OCI-M2 (cell line): Measurements from ENCODE around the gene GANC.
"Not testable (repeated sequence)": the region's sequence is repeated elsewhere in the genome, so short reads cannot be mapped to it uniquely, and the experiment has no call there.

Experiments used
- DNase-seq: peaks from one replicate; lab custom pipeline; 2025; ENCODE audit not compliant: unreplicated experiment; lab: John Stamatoyannopoulos, UW

GANC gene

DNA sequence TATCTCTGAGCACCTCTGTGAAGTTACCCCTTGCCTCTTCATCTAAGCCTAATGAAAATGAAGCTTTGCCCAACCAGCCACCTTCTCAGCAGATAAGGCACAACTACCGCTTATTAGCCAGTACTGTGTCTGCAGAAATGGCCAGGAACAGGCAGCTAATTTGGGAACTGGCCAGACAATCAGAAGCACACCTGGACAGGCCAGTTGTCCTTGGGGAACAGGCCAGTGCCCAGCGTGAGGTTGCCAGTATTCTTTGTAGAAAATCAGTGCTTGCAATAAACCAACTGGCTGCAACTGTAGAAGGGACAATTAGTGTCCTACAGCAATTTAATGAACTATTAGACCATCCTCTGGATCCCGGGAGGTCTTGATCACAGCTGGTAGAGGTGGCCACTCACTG lies 10.7 kb downstream of the GANC start:
- no peak for DNase-seq

DNA sequence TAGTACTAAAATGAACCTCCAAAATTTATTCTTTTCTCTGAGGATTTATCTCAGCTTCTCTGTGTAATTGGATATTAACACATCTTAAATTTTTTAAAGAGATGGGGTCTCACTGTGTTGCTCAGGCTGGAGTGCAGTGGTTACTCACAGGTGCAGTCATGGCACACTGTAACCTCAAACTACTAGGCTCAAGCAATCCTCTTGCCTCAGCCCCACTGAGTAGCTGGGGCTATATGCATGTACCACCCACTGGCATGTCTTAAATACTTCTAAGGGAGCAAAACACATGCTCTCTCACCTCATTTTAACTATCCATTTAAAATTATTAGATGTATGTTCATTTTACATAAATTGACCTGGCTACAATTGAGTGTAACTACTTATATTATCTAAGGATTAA lies 11.6 kb downstream of the GANC start:
- DNase-seq = no peak

DNA sequence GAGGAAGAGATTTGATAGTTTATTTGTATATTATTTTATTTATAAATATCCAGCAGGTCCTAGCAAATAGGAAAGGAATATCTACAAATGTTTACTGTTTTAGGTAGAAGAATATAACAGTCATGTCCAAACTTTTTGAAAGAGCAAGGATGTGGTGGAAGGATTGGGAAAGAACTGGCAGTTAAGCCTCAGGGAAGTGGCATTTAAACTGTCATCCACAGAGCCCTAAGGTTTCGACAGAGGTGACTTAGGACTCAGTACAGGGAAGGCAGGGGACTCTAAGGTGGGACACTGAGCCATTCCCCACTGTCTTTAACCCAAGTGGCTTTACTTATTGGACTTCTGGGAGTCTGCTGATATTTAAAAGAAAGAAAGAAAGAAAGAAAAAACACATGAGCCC lies 12.0 kb downstream of the GANC start:
- no peak for DNase-seq

DNA sequence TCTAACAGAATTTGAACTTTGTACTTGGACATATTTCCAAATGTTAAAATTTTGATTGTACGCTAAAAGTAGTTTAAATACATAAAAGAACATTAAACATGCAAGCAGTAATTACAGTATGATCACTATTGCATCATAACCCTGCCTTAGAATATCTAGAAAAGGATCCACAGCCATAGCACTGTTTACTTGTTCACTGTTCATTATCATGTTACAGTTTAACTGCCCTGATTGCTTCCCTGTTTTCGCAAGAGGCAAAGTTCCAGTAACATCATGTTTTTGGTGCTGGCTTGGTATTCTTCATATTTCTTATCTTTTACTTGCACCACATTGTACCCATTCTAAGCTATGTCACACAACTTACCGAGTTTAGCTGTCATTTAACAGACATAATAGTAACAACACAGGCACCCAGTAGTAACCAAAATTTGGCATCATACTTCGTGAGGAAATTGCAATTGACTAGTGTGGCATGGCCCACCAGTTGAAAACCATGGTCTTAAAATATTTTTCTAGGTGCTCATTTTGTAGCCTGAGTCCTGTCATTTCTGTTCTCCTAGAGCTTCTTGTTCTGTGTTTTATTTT lies 13.5 kb downstream of the GANC start:
- no peak for DNase-seq

DNA sequence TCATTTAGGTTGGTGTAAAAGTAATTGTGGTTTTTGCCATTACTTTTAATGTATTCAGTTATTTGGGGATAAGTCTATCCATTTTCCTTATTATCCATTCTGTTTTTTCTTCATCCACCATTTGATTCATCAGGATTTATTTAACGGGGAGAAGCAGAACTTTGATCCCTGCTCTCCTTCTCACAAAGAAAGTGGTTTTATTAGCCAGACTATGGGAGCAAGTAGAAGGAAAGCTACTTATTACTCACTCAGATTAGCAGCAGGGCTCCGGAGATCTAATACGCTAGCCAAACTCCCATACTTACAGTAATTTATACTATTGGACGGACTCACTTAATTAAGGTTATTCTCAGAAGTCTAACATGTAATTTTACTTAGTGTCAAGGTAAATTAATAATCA lies 14.9 kb downstream of the GANC start:
- no peak for DNase-seq

DNA sequence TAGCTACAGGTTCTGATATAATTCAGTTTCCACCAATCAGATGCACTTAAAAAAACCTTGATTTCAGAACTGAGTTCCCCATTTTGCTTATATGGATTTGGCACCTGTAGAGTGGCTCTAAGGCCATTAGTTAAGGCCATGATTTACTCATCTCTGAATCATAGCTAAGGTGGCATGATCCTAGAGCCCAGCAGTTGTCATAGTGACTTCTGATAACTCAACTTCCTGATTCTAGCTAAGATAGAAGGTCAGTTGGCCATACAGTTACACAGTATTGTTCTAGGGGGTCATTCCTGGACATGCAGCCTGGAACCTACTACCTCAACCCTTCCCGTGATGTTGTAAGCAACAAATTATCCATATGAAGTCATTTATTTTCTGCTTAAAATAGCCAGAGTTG lies 16.2 kb downstream of the GANC start:
- no peak for DNase-seq

DNA sequence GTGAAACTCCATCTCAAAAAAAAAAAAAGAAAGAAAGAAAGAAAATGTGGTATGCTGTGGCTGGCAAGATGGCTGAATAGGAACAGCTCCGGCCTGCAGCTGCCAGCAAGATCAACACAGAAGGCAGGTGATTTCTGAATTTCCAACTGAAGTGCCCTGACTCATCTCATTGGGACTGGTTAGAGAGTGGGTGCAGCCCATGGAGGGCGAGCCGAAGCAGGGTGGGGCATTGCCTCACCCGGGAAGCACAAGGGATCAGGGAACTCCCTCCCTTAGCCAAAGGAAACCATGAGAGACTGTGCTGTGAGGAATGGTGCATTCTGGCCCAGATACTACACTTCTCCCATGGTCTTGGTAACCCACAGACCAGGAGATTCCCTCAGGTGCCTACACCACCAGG lies 28.0 kb downstream of the GANC start:
- not testable (repeated sequence) for DNase-seq

DNA sequence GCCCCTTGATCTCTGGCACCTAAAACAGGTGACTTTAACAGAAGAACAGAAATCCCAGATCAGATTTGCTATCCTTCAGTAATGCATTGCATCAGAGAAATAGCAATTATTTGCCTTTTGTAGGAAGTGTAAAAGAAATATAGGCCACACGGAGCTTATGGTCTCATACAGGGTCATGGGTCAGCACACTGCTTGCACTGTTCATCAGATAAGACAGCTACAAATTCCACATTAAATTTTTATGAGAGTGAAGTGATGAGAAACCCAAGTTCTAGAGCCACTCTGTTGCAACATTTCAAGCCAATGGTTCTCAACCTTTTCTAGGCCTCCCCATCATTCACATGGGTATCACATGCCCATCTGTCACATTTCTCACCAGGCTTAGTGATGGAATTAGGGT lies 33.7 kb downstream of the GANC start:
- DNase-seq = no peak

DNA sequence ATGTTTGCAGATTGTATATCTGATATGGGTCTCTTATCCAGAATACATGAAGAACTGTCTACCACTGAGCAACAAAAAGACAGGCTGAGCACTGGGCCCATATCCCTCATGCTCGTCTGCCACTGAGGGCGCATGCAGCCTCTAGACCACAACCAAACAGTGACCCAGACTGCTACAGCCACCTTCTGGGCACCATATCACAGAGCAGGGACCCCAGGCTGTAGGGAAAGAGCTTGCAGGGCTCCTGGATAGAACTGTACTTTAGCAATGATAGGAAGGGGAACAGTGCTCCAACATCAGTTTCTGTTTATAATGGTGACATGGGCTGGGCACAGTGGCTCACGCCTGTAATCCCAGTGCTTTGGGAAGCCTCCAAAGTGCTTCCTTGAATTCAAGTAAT lies 40.5 kb downstream of the GANC start:
- no peak for DNase-seq

DNA sequence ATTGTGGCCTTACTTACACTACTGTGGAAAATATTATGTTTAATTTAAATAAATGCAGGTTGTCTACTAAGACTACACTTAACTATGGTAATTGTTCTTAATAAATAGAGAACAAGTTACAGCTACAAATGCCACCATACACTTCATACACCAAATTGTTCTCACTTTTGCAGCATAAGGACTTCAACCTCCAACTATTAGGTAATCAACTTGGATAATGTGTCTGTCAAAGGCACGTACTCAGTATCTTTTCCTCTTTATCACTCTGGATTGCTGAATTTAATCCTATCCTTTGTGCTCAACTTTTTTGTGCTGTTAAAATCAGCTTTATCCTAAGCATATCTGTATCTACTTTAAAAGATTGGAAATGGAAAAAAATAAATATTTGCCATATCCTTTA lies 41.8 kb downstream of the GANC start:
- no peak for DNase-seq

DNA sequence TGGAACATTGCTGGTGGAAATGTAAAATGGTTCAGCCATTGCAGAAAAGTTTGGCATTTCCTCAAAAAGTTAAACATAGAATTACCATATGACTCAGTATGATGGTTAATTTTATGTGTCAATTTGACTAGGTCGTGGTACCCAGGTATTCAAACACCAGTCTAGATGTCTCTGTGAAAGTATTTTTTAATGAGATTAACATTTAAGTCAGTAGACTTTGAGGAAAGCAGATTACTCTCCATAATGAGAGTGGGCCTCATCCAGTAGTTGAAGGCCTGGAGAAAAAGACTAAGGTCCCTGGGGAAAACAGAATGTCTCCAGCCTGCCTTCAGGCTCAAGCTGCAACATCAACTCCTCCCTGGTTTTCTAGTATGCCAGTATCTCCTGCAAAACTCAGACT lies 42.5 kb downstream of the GANC start:
- DNase-seq = no peak

DNA sequence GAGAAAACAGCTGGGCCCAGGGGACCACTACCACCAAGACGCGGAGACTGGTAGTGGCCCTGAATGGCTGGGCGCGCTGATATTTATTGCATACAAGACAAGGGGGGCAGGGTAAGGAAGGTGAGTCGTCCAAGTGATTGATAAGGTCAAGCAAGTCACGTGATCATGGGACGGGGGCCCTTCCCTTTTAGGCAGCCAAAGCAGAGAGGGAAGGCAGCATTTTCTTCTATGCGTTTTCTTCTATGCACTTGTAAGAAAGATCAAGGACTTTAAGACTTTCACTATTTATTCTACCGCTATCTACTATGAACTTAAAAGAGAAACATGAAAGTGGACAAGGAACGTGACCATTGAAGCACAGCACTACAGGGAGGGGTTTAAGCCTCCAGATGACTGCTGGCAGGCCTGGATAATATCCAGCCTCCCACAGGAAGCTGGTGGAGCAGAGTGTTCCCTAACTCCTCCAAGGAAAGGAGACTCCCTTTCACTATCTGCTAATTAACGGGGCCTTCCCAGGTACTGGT lies 43.3 kb downstream of the GANC start:
- not testable (repeated sequence) for DNase-seq

DNA sequence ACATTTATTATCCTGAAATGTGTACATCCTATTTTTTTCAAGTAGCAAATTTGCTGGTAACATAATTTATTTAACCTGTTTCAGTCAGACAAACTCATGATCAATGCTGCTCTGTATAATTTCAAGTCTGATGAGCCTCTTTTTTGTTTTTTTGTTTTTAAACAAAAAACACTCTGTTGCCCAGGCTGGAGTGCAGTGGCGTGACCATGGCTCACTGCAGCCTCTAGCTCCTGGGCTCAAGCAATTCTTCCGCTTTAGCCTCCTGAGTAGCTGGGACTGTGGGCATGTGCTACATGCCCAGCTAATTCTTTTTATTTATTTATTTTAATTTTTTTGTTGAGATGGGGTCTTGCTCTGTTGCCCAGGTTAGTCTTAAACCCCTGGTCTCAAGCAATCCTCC lies 46.2 kb downstream of the GANC start:
- no peak for DNase-seq

DNA sequence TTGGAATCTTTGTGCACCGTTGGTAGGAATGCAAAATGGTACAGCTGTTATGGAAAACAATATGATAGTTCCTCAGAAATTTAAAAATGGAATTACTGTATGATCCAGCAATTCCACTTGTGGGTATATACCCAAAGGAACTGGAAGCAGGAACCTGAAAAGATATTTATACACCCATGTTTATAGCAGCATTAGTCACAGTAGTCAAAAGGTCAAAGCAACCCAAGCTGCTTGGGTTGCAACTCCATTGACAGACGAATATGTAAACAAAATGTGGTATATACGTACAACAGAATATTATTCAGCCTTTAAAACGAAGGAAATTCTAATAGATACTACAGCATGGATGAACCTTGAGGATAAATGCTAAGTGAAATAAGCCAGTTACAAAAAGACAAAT lies 51.3 kb downstream of the GANC start:
- DNase-seq = no peak

DNA sequence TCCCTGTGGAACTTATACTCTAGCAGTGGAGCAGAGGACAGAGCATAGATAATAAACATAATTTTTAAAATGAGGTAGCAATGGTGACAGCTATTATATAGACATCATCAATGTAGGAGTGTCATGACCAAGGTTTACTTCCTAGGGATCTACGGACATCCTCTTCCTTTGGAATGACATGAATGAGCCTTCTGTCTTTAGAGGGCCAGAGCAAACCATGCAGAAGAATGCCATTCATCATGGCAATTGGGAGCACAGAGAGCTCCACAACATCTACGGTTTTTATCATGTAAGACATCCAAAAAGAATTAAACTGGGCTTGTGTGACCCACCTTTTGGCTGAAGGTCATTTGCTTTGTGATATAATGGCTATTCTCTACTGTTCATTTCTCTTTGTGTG lies 56.2 kb downstream of the GANC start:
- no peak for DNase-seq

DNA sequence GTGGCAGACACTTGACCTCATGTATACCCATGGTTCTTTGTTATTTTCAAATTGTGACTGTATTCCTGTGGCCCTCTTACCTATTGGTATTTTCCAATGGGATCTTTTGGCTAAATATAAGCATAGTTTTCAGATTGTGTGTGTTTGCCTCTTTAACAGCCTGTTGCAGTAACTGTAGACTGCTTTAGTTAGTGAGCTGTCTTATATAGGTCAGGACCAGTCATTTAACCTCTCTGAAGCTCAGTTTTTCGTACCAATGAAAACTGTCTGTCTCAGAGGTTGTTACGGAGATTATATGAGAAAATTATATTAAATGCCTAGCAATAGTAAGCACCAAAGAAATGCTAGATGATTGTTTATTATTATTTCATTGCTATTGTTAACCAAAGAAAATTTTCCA lies 57.0 kb downstream of the GANC start:
- DNase-seq = no peak

DNA sequence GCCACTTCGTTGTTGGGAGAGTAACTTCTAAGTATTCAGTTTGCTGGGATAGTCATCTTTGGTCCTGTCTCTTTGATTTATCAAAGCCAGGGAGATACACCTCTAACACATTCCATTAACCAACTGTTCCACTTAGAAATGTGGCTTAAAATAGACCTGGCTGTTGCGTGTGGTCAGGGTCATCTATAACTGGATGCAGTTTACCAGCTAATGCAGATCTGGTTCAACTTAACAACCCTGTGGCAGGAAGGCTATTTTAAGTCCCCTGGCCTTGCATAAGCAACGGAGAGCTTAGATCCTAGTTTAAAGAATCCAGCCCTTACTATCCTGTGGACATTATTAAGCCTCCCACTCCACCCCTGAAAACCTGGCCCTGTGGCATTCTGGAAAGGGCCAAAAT lies 58.2 kb downstream of the GANC start:
- no peak for DNase-seq

DNA sequence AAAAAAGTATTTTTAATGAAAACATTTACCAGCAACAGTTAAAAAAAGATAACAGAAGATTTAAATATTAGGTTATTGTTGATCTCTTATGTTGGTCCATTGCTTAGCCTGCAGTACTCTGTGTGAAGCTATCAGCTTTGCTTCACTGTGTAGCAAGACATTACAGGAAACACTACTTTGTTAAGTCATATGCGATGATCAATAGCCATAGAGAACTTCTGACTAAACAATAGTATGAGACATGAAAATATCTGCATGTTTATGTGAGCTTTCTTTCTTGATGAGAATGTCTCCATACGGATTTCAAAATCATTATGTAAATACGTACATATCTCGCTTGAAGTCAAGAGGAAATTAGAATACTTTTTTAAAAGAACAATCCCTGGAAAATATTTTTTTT lies 59.3 kb downstream of the GANC start:
- no peak for DNase-seq

DNA sequence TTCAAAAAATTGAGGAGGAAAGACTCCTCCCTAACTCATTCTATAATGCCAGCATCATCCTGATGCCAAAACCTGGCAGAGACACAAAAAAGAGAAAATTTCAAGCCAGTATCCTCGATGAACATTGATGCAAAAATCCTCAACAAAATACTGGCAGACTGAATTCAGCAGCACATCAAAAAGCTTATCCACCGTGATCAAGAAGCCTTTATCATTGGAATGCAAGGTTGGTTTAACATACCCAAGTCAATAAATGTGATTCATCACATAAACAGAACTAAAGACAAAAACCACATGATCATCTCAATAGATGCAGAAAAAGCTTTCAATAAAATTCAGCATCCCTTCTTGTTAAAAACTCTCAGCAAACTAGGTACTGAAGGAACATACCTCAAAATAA lies 62.1 kb downstream of the GANC start:
- no peak for DNase-seq

DNA sequence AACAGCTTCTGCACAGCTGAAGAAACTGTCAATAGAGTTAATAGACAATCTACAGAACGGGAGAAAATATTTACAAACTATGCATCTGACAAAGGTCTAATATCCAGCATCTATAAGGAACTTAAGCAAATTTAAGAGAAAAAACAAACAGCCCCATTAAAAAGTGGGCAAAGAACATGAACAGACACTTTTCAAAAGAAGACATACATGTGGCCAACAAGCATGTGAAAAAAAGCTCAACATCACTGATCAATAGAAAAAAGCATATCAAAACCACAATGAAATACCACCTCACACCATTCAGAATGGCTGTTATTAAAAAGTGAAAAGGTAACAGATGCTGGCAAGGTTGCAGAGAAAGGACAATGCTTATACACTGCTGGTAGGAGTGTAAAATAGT lies 63.6 kb downstream of the GANC start:
- not testable (repeated sequence) for DNase-seq

DNA sequence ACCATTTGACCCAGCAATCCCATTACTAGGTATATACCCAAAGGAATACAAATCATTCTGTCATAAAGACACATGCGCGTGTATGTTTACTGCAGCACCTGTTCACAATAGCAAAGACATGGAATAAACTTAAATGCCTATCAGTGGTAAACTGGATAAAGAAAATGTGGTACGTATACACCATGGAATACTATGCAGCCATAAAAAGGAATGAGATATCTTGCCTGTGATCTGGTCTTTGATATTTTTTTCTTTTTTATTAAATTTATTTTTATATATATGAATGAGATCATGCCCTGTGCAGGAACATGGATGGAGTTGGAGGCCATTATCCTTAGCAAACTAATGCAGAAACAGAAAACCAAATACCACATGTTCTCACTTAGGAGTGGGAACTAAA lies 64.1 kb downstream of the GANC start:
- not testable (repeated sequence) for DNase-seq

DNA sequence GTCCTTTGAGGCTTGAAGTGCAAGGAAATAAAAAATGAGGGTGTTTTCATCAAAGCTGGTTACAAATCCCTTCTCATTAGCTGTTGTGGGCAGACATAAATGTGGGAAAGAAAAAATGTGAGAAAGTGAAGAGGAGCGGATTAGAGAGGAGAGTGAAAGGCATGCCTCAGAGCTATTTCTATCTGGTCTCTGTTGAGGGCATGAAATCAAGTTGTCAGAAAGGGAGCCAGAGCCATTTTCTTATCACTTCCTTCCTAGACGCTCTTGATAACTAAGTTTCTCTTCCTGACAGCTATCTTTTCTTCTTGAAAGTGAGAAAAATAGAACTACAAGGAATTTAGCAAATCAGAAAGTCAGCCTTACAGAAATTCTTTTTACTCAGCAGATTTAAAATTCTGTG lies 65.5 kb downstream of the GANC start:
- DNase-seq = no peak

DNA sequence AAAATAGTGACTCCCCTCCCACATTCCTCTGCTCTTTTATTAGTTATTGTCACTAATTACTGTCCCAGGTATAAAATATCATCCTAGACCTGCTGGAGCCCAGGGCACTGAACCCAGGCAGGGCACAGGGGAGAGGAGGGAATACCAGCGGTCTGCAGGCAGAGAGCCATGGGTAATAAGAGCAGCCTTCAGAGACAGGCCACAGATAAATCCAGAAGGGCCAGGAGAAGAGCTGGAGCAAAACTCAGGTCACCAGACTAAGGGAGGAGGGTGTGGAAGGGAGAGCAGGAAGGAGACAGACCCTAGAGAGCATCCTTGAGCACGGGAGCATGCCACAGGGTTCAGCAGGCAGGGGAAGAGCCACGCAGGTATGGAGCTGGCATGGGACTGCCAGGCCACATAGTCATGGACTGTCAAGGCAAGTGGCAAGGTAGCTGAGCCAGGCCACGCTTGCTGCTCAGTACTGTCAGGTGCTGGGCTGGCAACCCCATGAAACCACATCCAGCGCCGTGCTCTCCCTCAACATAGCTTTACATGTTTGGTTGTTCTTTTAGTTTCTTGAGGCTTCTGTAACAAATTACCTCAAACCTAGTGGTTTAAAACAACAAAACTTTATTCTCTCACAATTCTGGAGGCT lies 70.7 kb downstream of the GANC start:
- no peak for DNase-seq
